ENCODE results near the gene RALGAPA1. TPM values are rescaled to one million over a fixed set of nuclear protein-coding genes. Genes with fewer than 3 reads are reported as not detected.
"Not testable (repeated sequence)": the region's sequence is repeated elsewhere in the genome, so short reads cannot be mapped to it uniquely, and the experiment has no call there.

The RALGAPA1 gene
- total RNA-seq, 3 donors from 2014 or later (not counting 1 experiment from before 2014, with no cell fraction given) = 66.5 to 101 (median 90.7) TPM

DNA sequence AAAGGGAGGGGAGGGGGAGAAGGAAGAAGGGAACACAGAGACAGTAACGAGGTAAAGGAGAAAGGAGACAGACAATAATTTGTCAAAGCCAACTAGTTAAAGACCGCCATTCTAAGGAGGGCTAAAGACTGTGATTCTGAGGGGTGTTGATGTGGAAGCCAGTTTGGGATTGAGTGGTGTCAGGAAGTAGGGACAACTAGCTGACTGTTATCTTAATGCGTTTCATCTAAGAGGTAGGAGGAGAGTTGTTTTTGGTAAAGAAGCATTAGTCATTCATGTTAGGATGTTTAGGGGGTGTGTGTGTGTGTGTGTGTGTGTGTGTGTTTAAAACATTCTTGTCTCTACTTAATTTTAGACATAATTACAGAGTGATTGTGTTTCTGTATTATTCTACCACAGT lies 180.1 kb downstream of the RALGAPA1 start:
- H3K9me3 ChIP-seq (ENCODE audit: control insufficient read depth, insufficient read depth, low read length) = no peaks in the 10 kb centered on the region
- H3K27ac Mint-ChIP-seq = no peak overlapping the region

DNA sequence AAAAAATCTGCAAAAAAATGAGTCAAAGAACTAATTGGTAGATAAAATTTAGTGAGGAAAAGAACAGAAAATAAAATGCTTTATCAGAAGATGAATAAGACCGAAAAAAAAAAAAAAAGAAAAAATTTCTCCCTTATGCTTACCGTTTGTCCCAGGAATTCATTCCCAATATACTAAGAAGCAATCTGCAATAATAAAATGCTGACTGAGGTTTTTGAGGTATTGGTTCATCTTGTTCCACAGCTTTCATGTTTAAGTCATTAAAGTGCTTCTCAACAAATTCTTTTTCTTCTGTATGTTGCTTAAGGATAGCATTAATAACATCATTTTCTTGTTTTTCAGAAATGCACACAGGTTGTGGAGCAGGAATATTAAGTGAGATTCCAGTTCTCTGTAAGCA lies 182.1 kb downstream of the RALGAPA1 start:
- not testable (repeated sequence) for ATAC-seq

More for the DNA sequence above, 180.1 kb downstream of the RALGAPA1 start:
- no peaks in the 10 kb centered on the region for H3K4me1 ChIP-seq (ENCODE audit: control insufficient read depth, insufficient read depth, low read length)
- no peak overlapping the region for H3K4me3 ChIP-seq (ENCODE audit: low read length)
- peaks cover 8% of the 10 kb centered on the region for H3K36me3 ChIP-seq (ENCODE audit: control insufficient read depth, insufficient read depth, low read length)
- no peak for ATAC-seq
- no peaks in the 10 kb centered on the region for H3K9me3 Mint-ChIP-seq
- WGBS (ENCODE audit: insufficient coverage) = 95% methylated on average over 3 of the region's 3 CpGs
- H3K27me3 Mint-ChIP-seq (ENCODE audit: low read depth in 2 of 2) = no peaks in the 10 kb centered on the region
- H3K27me3 ChIP-seq (ENCODE audit: control insufficient read depth, insufficient read depth, low read length) = no peaks in the 10 kb centered on the region
- H3K27ac ChIP-seq (ENCODE audit: low read length) = no peak overlapping the region
- H3K4me3 Mint-ChIP-seq = no peak overlapping the region
- intact Hi-C loops (cut with micrococcal nuclease) = no loop called here
- peaks cover 16% of the 10 kb centered on the region for H3K36me3 Mint-ChIP-seq
- TF ChIP-seq, protein P1, sequence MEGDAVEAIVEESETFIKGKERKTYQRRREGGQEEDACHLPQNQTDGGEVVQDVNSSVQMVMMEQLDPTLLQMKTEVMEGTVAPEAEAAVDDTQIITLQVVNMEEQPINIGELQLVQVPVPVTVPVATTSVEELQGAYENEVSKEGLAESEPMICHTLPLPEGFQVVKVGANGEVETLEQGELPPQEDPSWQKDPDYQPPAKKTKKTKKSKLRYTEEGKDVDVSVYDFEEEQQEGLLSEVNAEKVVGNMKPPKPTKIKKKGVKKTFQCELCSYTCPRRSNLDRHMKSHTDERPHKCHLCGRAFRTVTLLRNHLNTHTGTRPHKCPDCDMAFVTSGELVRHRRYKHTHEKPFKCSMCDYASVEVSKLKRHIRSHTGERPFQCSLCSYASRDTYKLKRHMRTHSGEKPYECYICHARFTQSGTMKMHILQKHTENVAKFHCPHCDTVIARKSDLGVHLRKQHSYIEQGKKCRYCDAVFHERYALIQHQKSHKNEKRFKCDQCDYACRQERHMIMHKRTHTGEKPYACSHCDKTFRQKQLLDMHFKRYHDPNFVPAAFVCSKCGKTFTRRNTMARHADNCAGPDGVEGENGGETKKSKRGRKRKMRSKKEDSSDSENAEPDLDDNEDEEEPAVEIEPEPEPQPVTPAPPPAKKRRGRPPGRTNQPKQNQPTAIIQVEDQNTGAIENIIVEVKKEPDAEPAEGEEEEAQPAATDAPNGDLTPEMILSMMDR (IDR thresholded peaks at IDR 0.05) = no peak
- no peaks in the 10 kb centered on the region for H3K4me1 Mint-ChIP-seq
- no peak for DNase-seq

DNA sequence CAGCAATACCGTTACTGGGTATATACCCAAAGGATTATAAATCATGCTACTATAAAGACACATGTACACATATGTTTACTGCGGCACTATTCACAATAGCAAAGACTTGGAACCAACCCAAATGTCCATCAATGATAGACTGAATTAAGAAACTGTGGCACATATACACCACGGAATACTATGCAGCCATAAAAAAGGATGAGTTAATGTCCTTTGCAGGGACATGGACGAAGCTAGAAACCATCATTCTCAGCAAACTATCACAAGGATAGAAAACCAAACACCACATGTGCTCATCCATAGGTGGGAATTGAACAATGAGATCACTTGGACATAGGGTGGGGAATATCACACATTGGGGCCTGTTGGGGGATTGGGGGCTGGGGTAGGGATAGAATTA lies 187.1 kb downstream of the RALGAPA1 start:
- H3K9me3 Mint-ChIP-seq; ATAC-seq; H3K4me3 ChIP-seq (ENCODE audit: low read length); intact Hi-C loops (cut with micrococcal nuclease); H3K27ac ChIP-seq (ENCODE audit: low read length); H3K36me3 ChIP-seq (ENCODE audit: control insufficient read depth, insufficient read depth, low read length); H3K4me3 Mint-ChIP-seq; H3K27me3 Mint-ChIP-seq (ENCODE audit: low read depth in 2 of 2); H3K4me1 Mint-ChIP-seq; H3K9me3 ChIP-seq (ENCODE audit: control insufficient read depth, insufficient read depth, low read length); H3K27me3 ChIP-seq (ENCODE audit: control insufficient read depth, insufficient read depth, low read length); H3K27ac Mint-ChIP-seq; DNase-seq; H3K4me1 ChIP-seq (ENCODE audit: control insufficient read depth, insufficient read depth, low read length): not testable (repeated sequence)
- peaks cover 23% of the 10 kb centered on the region for H3K36me3 Mint-ChIP-seq
- 100% methylated on average over 4 of the region's 4 CpGs for WGBS (ENCODE audit: insufficient coverage)

More for the DNA sequence above, 182.1 kb downstream of the RALGAPA1 start:
- H3K36me3 ChIP-seq (ENCODE audit: control insufficient read depth, insufficient read depth, low read length); H3K27ac Mint-ChIP-seq; H3K27ac ChIP-seq (ENCODE audit: low read length); H3K9me3 ChIP-seq (ENCODE audit: control insufficient read depth, insufficient read depth, low read length); H3K27me3 ChIP-seq (ENCODE audit: control insufficient read depth, insufficient read depth, low read length); H3K4me3 ChIP-seq (ENCODE audit: low read length); H3K4me1 Mint-ChIP-seq; intact Hi-C loops (cut with micrococcal nuclease); DNase-seq; H3K27me3 Mint-ChIP-seq (ENCODE audit: low read depth in 2 of 2); H3K4me3 Mint-ChIP-seq; H3K9me3 Mint-ChIP-seq; H3K4me1 ChIP-seq (ENCODE audit: control insufficient read depth, insufficient read depth, low read length): not testable (repeated sequence)
- peaks cover 24% of the 10 kb centered on the region for H3K36me3 Mint-ChIP-seq
- WGBS (ENCODE audit: insufficient coverage) = no CpG with 5 or more reads among the region's 2 CpGs

DNA sequence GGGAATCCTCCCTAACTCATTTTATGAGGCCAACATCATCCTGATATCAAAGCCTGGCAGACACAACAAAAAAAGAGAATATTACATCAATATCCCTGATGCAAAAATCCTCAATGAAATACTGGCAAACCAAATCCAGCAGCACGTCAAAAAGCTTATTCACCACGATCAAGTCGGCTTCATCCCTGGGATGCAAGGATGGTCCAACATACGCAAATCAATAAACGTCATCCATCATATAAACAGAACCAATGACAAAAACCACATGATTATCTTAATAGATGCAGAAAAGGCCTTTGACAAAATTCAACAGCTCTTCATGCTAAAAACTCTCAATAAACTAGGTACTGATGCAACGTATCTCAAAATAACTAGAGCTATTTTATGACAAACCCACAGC lies 189.1 kb downstream of the RALGAPA1 start:
- H3K4me3 Mint-ChIP-seq; intact Hi-C loops (cut with micrococcal nuclease); H3K27ac Mint-ChIP-seq; H3K36me3 ChIP-seq (ENCODE audit: control insufficient read depth, insufficient read depth, low read length); H3K27ac ChIP-seq (ENCODE audit: low read length); ATAC-seq; H3K4me1 ChIP-seq (ENCODE audit: control insufficient read depth, insufficient read depth, low read length); H3K9me3 Mint-ChIP-seq; H3K4me3 ChIP-seq (ENCODE audit: low read length); H3K9me3 ChIP-seq (ENCODE audit: control insufficient read depth, insufficient read depth, low read length); H3K27me3 Mint-ChIP-seq (ENCODE audit: low read depth in 2 of 2); H3K27me3 ChIP-seq (ENCODE audit: control insufficient read depth, insufficient read depth, low read length); DNase-seq: not testable (repeated sequence)
- Mint-ChIP-seq H3K36me3 (peaks cover 23% of the 10 kb centered on the region), H3K4me1 (peaks cover 0 to 16% of the 10 kb centered on the region in 2 donors)
- WGBS (ENCODE audit: insufficient coverage) = 96% methylated on average over 6 of the region's 6 CpGs

DNA sequence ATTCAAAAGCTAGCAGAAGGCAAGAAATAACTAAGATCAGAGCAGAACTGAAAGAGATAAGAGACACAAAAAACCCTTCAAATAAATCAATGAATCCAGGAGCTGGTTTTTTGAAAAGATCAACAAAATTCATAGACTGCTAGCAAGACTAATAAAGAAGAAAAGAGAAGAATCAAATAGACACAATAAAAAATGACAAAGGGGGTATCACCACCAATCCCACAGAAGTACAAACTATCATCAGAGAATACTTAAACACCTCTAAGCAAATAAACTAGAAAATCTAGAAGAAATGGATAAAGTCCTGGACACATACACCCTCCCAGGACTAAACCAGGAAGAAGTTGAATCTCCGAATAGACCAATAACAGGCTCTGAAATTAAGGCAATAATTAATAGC lies 189.6 kb downstream of the RALGAPA1 start:
- H3K27me3 Mint-ChIP-seq (ENCODE audit: low read depth in 2 of 2); H3K4me3 Mint-ChIP-seq; H3K27ac ChIP-seq (ENCODE audit: low read length); DNase-seq; H3K9me3 ChIP-seq (ENCODE audit: control insufficient read depth, insufficient read depth, low read length); H3K27ac Mint-ChIP-seq; intact Hi-C loops (cut with micrococcal nuclease); H3K9me3 Mint-ChIP-seq; H3K4me3 ChIP-seq (ENCODE audit: low read length); H3K4me1 ChIP-seq (ENCODE audit: control insufficient read depth, insufficient read depth, low read length); H3K27me3 ChIP-seq (ENCODE audit: control insufficient read depth, insufficient read depth, low read length); H3K36me3 ChIP-seq (ENCODE audit: control insufficient read depth, insufficient read depth, low read length); ATAC-seq: not testable (repeated sequence)
- 92% methylated on average over 1 of the region's 1 CpG for whole genome bisulfite sequencing (ENCODE audit: insufficient coverage)
- peaks cover 0 to 16% of the 10 kb centered on the region in 2 donors for H3K4me1 Mint-ChIP-seq
- peaks cover 21% of the 10 kb centered on the region for H3K36me3 Mint-ChIP-seq

Data from natural killer cell (primary cell).